PC-3 (cell line): ENCODE measurements around the gene ACTL8. TPM values are rescaled to one million over a fixed set of nuclear protein-coding genes. Genes with fewer than 3 reads are reported as not detected.

Experiments used
- ATAC-seq: fragments of 200-7000 bp; cut with Tn5 transposase; 2 replicates; pipeline ENCODE4 v1.9.1; 2020; ENCODE audit warnings: mild to moderate bottlenecking, moderate library complexity
- BruUV-seq: library from RNA; stranded (reverse); fragments of 400-500 nt; replicated peaks from 2 replicates; lab custom pipeline; 2021; lab: Mats Ljungman, UMichigan
- CTCF ChIA-PET: fragments of 300-600 bp; sonication (Branson Sonifier 250); formaldehyde crosslinking; loops from one replicate; lab custom pipeline; 2022; ENCODE audit warnings: antibody characterized with exemption; lab: Charles Lee
- POLR2A ChIA-PET: fragments of 300-600 bp; sonication (Branson Sonifier 250); formaldehyde crosslinking; loops from one replicate; lab custom pipeline; 2022; ENCODE audit warnings: antibody characterized with exemption; ENCODE audit not compliant: unreplicated experiment; lab: Charles Lee
- DNase-seq: peaks from one replicate; pipeline ENCODE4 v3.0.0-alpha.2; 2015
- H2AFZ ChIP-seq: fragments of 300-600 bp; sonication (generic); 2 replicates; pipeline ENCODE4 v1.6.0; 2016; ENCODE audit warnings: antibody characterized with exemption, low read length
- H3F3A ChIP-seq: fragments of 300-600 bp; sonication (generic); one replicate; pipeline ENCODE4 v1.6.0; 2017; ENCODE audit warnings: antibody characterized with exemption, low read length, control low read depth, mild to moderate bottlenecking; ENCODE audit not compliant: unreplicated experiment
- H3K27ac ChIP-seq: fragments of 300-600 bp; sonication (generic); 2 replicates; pipeline ENCODE4 v1.5.1; 2016; ENCODE audit warnings: mild to moderate bottlenecking, low read length
- H3K27me3 ChIP-seq: fragments of 300-600 bp; sonication (generic); 2 replicates; pipeline ENCODE4 v1.6.1; 2016; ENCODE audit warnings: low read length, mixed read lengths
- H3K36me3 ChIP-seq: fragments of 300-600 bp; sonication (generic); 2 replicates; pipeline ENCODE4 v1.6.1; 2016; ENCODE audit warnings: low read depth, mixed run types, low read length, mixed read lengths
- H3K4me1 ChIP-seq: fragments of 300-600 bp; sonication (generic); 2 replicates; pipeline ENCODE4 v1.5.1; 2016; ENCODE audit warnings: low read length; ENCODE audit not compliant: insufficient read depth
- H3K4me2 ChIP-seq: fragments of 300-600 bp; sonication (generic); 2 replicates; pipeline ENCODE4 v1.6.0; 2016; ENCODE audit warnings: low read length
- H3K4me3 ChIP-seq: fragments of 300-600 bp; sonication (generic); 2 replicates; pipeline ENCODE4 v1.5.1; 2016; ENCODE audit warnings: mild to moderate bottlenecking, low read length, mixed read lengths
- H3K79me2 ChIP-seq: fragments of 300-600 bp; sonication (generic); 2 replicates; pipeline ENCODE4 v1.6.1; 2017; ENCODE audit warnings: low read length, mixed read lengths
- H3K9ac ChIP-seq: fragments of 300-600 bp; sonication (generic); 2 replicates; pipeline ENCODE4 v1.6.0; 2016; ENCODE audit warnings: mild to moderate bottlenecking, low read length
- H3K9me2 ChIP-seq: fragments of 300-600 bp; sonication (generic); replicated peaks from 2 replicates; pipeline ENCODE4 v1.6.1; 2016; ENCODE audit warnings: mixed run types, low read length, mixed read lengths
- H3K9me3 ChIP-seq: fragments of 300-600 bp; sonication (generic); 2 replicates; pipeline ENCODE4 v1.6.1; 2016; ENCODE audit warnings: low read length, mixed read lengths
- H4K20me1 ChIP-seq: fragments of 300-600 bp; sonication (generic); 2 replicates; pipeline ENCODE4 v1.6.1; 2016; ENCODE audit warnings: low read length, mixed read lengths
- EZH2 ChIP-seq: fragments of 300-600 bp; sonication (generic); IDR thresholded peaks from one replicate; pipeline ENCODE4 v1.6.1; 2017; ENCODE audit warnings: antibody characterized with exemption, mild to moderate bottlenecking, low read length; ENCODE audit not compliant: unreplicated experiment
- EZH2phosphoT487 ChIP-seq: fragments of 300-600 bp; sonication (generic); IDR thresholded peaks from 2 replicates; pipeline ENCODE4 v1.6.1; 2018; ENCODE audit warnings: mild to moderate bottlenecking, antibody characterized with exemption, low read length, borderline replicate concordance
- intact Hi-C: fragments of 100-400 bp; cut with micrococcal nuclease; formaldehyde crosslinking; loops from 2 replicates; pipeline ENCODE4 v1.9.0; 2023
- total RNA-seq: library from RNA; depleted of rRNA; stranded (reverse); fragments of >200 nt; gene quantifications from 2 replicates; pipeline ENCODE4 v1.2.3, GENCODE V29; 2014
- TF ChIP-seq, protein P1 (sequence below): fragments of 300-600 bp; sonication (generic); conservative IDR thresholded peaks from 2 replicates; pipeline ENCODE4 v1.5.1; 2017; ENCODE audit warnings: antibody characterized with exemption, low read depth, mild to moderate bottlenecking, low read length

The ACTL8 gene
- total RNA-seq, 1 experiment from 2014 or later = not detected

GRCh38 chr1:17853241-17853935 is 98.3 kb downstream of the ACTL8 start:
- no peaks in the 10 kb centered on the region for H3K27me3 ChIP-seq
- CTCF ChIA-PET = interaction anchor here (0.6 kb wide), 1 partner anchor 828 kb away, joined by 5 read pairs; no protein-coding TSS in a partner anchor
- no peak overlapping the region for H2AFZ ChIP-seq
- peak; percentile 19 for DNase-seq
- H4K20me1 ChIP-seq = no peaks in the 10 kb centered on the region
- H3K27ac ChIP-seq = no peak overlapping the region
- ATAC-seq = no peak
- no TSS peak for BruUV-seq
- H3K9me2 ChIP-seq = no peaks in the 10 kb centered on the region
- POLR2A ChIA-PET = no interaction called here
- no peak overlapping the region for H3K9ac ChIP-seq
- no peaks in the 10 kb centered on the region for H3K9me3 ChIP-seq
- no peak overlapping the region for H3K4me3 ChIP-seq
- intact Hi-C loops = no loop called here
- TF ChIP-seq, protein P1, sequence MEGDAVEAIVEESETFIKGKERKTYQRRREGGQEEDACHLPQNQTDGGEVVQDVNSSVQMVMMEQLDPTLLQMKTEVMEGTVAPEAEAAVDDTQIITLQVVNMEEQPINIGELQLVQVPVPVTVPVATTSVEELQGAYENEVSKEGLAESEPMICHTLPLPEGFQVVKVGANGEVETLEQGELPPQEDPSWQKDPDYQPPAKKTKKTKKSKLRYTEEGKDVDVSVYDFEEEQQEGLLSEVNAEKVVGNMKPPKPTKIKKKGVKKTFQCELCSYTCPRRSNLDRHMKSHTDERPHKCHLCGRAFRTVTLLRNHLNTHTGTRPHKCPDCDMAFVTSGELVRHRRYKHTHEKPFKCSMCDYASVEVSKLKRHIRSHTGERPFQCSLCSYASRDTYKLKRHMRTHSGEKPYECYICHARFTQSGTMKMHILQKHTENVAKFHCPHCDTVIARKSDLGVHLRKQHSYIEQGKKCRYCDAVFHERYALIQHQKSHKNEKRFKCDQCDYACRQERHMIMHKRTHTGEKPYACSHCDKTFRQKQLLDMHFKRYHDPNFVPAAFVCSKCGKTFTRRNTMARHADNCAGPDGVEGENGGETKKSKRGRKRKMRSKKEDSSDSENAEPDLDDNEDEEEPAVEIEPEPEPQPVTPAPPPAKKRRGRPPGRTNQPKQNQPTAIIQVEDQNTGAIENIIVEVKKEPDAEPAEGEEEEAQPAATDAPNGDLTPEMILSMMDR = no peak
- TF ChIP-seq EZH2phosphoT487 = no peak
- no peak for TF ChIP-seq EZH2
- H3K4me1 ChIP-seq = no peaks in the 10 kb centered on the region
- H3F3A ChIP-seq = no peaks in the 10 kb centered on the region
- H3K79me2 ChIP-seq = no peaks in the 10 kb centered on the region
- no peaks in the 10 kb centered on the region for H3K36me3 ChIP-seq
- no peak overlapping the region for H3K4me2 ChIP-seq

- Histone ChIP-seq H3K79me2 (no peaks in the 10 kb centered on the region), H3F3A (no peaks in the 10 kb centered on the region), H3K27me3 (no peaks in the 10 kb centered on the region), H3K4me3 (no peak overlapping the region), H2AFZ (no peak overlapping the region), H3K9ac (no peak overlapping the region), H4K20me1 (no peaks in the 10 kb centered on the region), H3K27ac (no peak overlapping the region), H3K9me2 (no peaks in the 10 kb centered on the region), H3K4me2 (no peak overlapping the region), H3K9me3 (no peaks in the 10 kb centered on the region), H3K36me3 (no peaks in the 10 kb centered on the region), H3K4me1 (no peaks in the 10 kb centered on the region)
- BruUV-seq = no TSS peak
- ChIA-PET CTCF (no interaction called here), POLR2A (no interaction called here)
- DNase-seq (no peak), ATAC-seq (no peak)
- intact Hi-C loops = no loop called here
- no peak for TF ChIP-seq EZH2phosphoT487
- TF ChIP-seq, protein P1 = no peak
- no peak for TF ChIP-seq EZH2
Observed at GRCh38 chr1:17856496-17857108, 101.5 kb downstream of the ACTL8 start.

- Histone ChIP-seq H3K36me3 (no peaks in the 10 kb centered on the region), H3K9me3 (no peaks in the 10 kb centered on the region), H4K20me1 (no peaks in the 10 kb centered on the region), H3K9ac (no peak overlapping the region), H3F3A (no peaks in the 10 kb centered on the region), H3K4me3 (no peak overlapping the region), H3K4me2 (no peak overlapping the region), H3K27ac (no peak overlapping the region), H3K79me2 (no peaks in the 10 kb centered on the region), H3K9me2 (no peaks in the 10 kb centered on the region), H3K4me1 (no peaks in the 10 kb centered on the region), H3K27me3 (no peaks in the 10 kb centered on the region), H2AFZ (no peak overlapping the region)
- ChIA-PET POLR2A (no interaction called here), CTCF (no interaction called here)
- intact Hi-C loops = no loop called here
- TF ChIP-seq, protein P1 = no peak
- TF ChIP-seq EZH2phosphoT487 (no peak), EZH2 (no peak)
- no TSS peak for BruUV-seq
- DNase-seq (no peak), ATAC-seq (no peak)
Observed at GRCh38 chr1:17857109-17857499, 102.0 kb downstream of the ACTL8 start.
